Hematopoietic multipotent progenitor cell treated with erythropoietin and hydrocortisone succinate and interleukin-3 and kit ligand, for 15 days (in vitro differentiated cells): ENCODE data around the gene TAB2.
A peak's percentile ranks its signal among the peaks of the same experiment; 100 is the strongest.
"Not testable (repeated sequence)": the region's sequence is repeated elsewhere in the genome, so short reads cannot be mapped to it uniquely, and the experiment has no call there.

Experiments used
- DNase-seq: peaks from one replicate; pipeline ENCODE4 v3.0.0-alpha.2; 2015; ENCODE audit warnings: low spot score

Gene TAB2

DNA sequence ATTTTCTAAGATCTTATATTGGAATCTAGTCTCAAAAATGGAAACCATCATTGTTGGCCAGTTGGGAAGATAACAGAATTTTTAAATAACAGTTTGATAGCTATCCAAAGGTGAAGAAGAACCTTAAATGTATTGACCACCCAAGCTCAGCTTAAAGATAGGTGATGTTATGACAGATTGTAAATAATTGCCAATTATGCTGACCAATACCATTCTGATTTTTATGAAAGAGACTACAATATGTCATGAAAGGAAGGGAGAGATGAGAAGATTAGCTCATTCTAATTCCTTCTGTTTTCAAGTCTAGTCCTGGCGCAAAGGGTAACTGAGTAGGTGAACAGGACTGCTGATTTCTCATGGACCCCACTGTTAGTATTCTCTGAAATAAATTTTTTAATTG, 5.7 kb upstream of the TAB2 start:
- no peak for DNase-seq

- no peak for DNase-seq
Observed at GRCh38 chr6:149313070-149313469, 4.4 kb upstream of the TAB2 start.

DNA sequence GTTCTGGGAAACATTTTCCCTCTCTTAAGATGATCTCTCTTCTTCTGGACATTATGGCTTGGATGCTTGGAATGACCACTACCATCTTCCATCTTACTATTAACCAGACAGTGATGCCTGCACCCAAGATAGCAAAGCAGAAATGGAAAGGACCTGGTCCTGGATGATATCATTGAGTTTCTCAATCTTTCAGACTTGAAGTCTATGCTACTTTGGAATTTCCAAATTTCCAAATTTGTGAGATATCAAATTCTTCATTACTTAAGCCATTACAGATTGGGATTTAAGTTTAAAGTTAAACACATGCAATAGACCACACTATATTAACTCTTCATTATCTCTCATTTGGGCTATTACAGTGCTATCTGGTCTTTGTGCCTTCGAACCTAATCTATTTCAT, 3.7 kb upstream of the TAB2 start:
- no peak for DNase-seq

DNA sequence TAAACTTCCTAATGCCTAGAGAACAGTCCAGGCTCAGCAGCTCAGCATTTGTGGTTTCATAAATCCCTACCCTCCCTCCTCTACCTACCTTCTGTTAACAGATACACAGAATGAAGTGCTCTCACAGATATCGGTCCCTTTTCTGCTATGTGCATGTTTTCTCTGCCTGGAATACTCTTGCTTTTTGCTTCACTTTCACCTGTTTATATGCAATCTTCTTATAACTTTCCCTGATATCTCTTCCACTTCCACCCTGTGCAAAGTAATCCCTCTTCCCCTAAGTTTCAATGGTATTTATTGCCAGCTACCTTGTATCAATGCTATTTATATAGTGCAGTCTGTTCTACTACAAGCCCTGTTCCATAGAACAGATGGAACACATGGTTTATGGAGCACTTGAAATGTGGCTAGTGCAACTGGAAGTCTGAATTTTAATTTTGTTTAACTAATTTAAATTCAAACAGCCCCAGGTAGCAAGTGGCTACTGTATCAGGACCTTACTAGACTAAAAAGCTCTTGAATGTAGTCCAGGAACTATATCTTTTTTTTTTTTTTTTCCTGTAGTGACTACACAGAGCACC, 3.1 kb upstream of the TAB2 start:
- DNase-seq, result no peak

DNA sequence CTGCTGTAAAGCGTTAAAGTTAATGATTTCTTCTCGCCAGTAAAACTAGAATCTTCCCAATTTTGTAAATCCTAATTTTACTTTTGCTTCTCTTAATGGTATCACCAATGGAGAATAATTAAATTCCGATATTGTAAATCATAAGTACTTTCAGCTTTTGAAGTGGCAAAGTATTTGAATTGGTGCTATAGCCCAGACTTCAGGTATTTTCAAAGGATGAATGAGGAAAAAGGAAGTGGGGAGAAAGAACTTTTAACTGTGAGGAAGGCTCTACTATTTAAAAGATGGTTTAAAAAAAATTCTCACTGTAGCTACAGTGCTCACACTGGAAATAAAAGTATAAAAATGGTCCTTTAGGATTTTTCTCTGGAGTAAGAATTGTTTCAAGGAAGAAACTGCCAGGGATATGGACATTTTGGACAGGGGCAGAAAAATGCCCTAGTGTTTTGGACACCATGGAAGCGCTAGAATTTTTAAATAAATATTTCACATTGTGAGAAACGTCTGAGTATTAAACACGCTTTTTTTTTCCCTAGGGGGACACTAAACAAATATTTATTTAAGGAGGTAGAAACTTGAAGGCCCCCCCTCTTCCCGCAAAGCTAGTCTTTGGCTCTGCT, 1.3 kb upstream of the TAB2 start:
- no peak for DNase-seq

DNA sequence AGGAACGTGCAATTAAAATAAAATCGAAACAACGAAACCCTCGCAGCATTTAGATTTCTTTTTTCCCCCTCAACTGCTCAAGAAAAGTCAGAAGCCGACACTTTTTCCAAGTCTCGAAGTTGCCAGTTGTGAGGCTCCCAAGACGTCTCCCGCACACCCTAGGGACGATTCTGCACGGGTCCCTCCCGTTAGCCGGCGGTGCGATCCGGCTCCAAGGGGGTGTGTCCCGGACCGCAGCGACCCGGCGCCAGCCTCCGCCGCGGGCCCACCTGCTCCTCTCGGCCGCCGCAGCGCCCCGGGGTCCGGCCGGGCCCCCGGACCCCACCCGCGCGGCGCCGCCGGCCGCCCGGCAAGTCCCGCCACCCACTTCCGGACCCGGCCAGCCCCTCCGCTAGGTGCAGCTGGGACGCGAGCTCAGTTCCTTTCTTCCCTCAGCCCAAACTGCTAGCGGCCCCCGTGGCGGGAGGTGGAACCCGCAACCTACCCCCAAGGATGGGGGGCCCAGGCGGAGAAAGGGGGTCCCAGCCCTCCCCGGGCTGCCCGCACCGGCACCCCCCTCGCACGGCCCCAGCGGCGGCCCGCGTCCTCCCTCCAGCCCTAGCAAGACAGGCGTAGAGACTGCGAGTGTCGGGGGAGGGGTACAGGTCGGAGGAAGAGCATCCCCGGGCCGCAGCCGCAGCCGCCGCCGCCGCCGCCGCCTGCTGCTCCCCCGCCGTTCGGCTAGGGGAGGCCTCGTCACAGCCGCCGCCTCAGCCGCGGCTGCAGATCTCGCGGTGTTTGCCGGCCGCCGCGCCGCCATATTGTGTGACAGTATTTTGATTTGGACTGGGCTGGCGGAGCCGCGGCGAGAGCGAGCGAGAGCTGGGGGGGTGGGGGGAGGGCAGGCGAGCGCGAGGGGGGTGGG, 520 bp upstream of the TAB2 start:
- DNase-seq, result peak; percentile 88

DNA sequence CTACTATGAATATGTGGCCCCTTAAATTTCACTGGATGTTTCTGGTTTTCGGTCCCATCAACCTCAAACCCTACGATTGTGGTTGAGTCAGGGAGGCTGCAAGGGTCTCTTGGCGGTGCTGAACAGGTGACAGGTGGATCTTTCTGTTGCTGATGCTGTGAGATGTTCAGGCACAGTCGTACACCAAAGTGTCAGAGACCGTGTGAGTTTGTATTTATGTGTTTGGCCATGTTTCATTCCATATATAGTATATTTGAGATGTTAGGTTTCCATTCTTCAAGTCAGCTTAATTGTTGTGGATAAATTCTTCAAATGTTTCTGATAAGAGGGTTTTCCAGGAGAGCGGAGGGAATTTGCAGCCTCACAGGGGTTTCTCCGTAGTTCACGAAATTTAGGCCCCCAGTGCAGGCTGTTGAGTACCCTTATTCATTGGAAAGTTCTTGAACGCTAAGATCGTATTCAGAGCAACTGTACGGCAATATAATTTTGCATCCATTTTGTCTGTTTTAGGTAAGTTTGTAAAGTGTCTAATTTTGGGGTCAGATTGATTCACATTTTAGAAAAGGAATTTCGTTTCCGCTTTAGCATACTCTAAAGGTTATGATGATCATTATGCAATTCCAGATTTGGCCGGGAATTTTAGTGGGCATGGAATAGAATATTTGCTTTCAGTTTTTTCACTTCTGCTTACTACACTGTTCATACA, 1.2 kb downstream of the TAB2 start:
- no peak for DNase-seq

GRCh38 chr6:149319422-149319821, 1.9 kb downstream of the TAB2 start:
- DNase-seq, result no peak

DNA sequence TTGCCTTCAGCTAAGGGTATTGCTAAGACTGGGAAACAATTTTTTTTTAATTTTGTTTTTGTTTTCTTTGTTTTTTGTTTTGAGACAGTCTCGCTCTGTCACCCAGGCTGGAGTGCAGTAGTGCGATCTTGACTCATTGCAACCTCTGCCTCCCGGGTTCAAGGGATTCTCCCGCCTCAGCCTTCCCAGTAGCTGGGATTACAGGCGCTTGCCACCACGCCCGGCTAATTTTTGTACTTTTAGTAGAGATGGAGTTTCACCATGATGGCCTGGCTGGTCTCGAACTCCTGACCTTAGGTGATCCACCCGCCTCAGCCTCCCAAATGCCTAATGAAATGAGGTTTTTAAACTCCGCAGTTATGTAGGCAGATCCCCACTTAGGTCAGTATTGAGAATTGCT, 2.5 kb downstream of the TAB2 start:
- DNase-seq, result not testable (repeated sequence)

DNA sequence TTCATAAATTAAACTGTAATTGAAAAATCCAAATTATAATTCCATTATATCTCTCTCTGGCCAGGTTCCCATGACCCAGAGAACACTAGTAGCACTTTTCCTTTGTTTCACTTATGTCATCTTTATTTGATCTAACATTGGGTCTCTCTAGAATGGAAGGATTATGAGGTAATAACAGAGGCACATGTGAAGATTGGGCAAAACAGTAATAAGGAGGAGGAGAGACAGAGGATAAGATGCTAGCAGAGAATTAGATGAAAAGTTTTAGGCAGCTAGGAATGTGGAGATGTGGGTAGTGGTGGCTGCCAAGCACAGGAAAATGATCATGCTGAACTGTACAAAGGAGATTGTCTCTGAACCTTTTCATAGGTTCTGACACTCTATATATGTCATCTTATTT, 3.3 kb downstream of the TAB2 start:
- no peak for DNase-seq

DNA sequence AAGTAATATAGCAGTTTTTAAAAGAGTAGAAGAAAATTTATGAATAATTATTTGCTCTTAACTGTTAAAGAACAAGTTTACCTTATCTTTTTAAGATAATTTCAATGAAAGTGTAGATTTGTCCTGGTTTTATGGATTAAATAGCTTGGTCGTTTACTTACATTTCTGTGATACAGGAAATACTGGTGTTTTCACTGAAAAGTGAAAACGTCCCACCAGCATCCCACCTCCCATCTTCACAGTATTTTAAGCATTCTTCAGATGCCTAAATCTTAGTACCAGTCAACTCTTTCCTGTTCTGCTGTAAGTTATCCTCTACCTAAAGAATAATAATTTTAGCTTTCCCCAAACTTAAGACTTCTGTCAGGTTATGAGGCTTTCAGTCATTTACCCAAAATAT, 5.8 kb downstream of the TAB2 start:
- no peak for DNase-seq

- DNase-seq, result no peak
Observed at GRCh38 chr6:149323925-149324324, 6.4 kb downstream of the TAB2 start.

GRCh38 chr6:149324428-149324827, 6.9 kb downstream of the TAB2 start:
- DNase-seq, result no peak

DNA sequence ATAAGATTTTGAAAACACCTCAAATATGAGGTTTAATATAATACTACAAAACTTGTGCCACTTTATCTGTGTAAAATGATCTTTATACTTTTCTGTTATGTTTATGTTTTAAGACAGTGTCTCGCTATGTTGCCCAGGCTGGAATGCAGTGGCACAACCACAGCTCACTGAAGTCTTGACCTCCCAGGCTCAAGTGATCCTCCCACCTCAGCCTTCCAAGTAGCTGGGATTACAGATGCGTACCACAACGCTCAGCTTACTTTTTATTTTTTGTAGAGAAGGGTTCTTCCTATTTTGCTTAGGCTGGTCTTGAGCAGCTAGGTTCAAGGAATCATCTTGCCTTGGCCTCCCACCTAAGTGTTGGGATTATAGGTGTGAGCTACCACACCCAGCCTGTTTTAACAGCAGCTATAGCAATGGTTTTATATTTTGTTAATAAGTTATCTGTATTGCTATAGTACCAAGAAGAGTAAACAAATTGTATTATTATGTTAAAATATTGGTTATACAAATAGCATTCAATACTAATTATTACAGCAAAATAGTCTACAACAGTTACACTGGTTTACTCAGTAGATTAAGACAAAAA, 8.2 kb downstream of the TAB2 start:
- DNase-seq, result no peak

GRCh38 chr6:149327638-149328037, 10.1 kb downstream of the TAB2 start:
- DNase-seq, result no peak

DNA sequence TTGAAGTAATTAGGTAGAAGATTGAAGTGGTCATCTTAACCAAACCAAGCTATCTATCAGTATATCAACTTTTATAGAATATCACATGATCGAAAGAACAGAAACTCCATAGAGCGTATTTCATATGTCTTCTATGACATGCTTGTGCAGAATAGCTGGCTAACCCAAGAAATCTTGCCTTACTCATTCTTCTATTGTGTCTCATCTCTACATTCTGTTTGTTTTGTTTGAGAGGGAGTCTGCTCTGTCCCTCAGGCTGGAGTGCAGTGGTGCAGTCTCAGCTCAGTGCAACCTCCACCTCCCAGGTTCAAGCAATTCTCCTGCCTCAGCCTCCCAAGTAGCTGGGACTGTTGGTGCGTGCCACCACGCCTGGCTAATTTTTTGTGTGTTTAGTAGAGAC, 10.6 kb downstream of the TAB2 start:
- DNase-seq, result no peak

DNA sequence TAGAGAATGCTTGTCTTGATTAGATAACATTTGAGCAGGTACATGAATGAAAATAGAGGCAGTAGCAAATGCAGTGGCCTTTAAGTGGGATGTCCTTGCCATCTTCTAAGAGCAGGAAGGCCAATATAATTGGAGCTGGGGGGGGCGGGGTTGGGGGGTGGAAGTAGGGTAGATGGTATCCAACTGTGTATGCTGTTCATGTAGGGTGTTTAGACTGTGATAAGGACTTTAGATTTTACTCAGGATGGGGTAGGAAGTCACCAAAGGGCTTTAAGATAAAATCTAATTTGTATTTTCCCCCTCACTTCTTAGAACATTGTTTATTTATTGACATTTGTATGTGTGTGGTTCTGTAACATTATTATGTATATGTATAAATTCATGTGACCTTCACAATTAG, 12.0 kb downstream of the TAB2 start:
- DNase-seq, result no peak

GRCh38 chr6:149330133-149330532, 12.6 kb downstream of the TAB2 start:
- no peak for DNase-seq

DNA sequence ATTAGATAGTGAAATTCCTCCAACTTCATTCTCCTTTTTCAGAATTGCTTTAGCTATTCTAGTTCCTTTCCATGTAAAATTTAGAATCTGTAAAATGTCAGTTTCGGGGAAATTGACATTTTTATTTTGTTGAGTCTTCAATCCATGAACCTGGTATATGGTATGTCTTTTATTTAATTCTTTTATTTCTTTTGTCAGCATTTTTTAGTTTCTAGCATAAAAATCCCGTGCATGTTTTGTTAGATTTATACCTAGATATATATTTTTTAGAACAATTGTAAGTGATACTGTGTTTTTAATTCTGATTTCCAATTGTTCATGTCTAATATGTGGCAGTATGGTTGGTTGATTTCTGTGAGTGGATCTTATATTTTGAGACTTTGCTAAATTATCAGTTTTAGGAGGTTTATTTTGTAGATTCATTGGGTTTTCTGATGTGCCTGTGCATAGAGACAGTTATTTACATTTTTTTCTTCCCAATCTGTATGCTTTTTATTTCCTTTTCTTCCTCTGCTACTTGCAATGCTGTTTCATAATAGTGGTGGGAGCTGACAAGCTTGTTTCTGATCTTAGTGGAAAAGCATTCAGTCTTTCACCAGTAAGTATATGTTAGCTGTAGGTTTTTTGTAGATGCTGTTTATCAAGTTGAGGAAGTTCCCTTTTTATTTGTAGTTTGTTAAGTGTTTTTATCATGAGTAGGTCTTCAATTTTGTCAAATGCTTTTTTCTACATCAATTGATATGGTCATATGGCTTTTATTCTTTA, 13.7 kb downstream of the TAB2 start:
- no peak for DNase-seq

DNA sequence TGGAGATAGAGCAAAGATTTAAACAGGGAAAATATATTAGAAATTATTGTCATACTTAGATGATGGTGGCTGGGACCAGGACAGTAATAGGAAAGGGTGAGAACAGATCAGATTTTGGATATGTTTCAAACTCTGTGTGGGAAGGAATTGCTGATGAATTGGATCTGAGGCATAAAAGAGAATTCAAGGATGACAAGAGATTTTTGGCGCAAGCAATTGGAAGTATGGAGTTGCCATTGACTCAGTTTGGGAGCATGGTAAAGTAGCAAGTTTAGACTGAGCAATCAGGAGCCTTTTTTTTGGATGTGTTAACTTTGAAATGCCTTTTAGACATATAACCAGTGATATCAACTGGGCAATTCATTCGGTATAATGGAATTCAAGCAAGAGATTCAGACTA, 14.4 kb downstream of the TAB2 start:
- DNase-seq, result no peak

- no peak for DNase-seq
Observed at GRCh38 chr6:149332602-149333265, 15.2 kb downstream of the TAB2 start.
